Bronchus fibroblast of lung (primary cell): ENCODE data around the gene OR5AR1. TPM values are rescaled to one million over a fixed set of nuclear protein-coding genes. Genes with fewer than 3 reads are reported as not detected.

Experiments
- total RNA-seq: library from RNA; depleted of rRNA; stranded (reverse); fragments of >200 nt; gene quantifications from 2 replicates; pipeline ENCODE4 v1.2.3, GENCODE V29; 2015

The OR5AR1 gene
- total RNA-seq, result not detected in 2 replicates

DNA sequence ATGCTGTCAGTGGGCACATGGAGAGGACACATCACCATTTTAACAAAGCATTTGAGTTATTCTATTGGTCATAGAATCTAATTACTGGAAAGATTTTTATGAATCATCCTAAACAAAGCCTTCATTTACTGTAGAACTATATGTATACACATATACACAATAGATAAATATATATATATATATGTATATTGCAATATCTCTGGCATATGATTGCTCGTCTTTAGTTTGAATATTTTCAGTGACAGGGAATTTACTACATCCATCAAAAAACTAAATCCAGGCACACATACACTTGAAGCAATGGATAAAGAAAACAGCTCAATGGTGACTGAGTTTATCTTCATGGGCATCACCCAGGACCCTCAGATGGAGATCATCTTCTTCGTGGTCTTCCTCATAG, at the start of gene OR5AR1:
TSS of gene OR5AR1 (plus strand) at position 301 of the 400 bp plus-strand sequence. CDS start at position 301, 0 bp downstream.

DNA sequence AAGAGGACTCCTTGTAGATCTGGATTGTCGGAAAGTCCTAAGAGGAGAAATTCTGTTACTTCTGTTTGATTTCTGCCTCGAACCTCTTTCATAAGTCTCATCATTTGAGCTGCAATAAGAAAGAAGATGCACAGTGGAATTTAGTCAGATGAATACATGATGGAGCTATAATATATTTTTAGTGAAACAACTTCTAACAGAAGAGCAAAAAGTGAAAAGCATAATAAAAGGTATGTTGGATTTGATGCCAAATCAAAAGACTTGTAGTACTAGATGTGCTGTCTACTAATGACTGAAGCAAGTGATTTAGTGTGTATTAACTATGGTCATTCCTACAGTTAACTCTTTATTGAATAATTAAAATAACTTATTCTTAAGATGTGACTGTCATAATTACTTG, 21.1 kb upstream of the OR5AR1 start, which contains the start of gene OR5AP2:
TSS of gene OR5AP2 (minus strand) at position 101 of the 400 bp plus-strand sequence. CDS start at position 101, 0 bp downstream.

DNA sequence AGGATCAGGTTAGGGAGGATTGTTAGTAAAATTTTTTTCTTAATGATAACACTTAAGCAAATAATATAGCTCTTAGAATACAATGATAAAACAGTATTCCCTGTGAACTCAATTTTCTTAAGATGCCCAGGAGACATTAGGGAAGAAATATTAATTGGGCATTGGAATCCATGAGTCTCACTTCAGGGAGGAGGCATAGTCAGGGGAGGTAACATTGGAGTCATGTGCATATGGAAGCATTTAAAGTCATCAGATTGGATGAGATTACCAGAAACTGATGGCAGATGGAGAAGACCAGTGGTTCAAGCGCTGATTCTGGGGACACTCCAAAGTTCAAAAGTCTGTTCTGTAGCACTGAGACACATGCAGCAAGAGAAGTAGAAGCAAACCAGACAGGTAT, 35.3 kb downstream of the OR5AR1 start, which contains the start of gene OR9G1:
TSS of gene OR9G1 (plus strand) at position 301 of the 400 bp plus-strand sequence. CDS start 1,293 bp downstream, outside the sequence.

Other genes with a start within 250 kb of the OR5AR1 start
- not detected in 2 replicates for gene OR5M3, start 190.3 kb upstream of the OR5AR1 start, total RNA-seq
- not detected in 2 replicates for gene OR5M8, start 172.3 kb upstream of the OR5AR1 start, total RNA-seq
- not detected in 2 replicates for gene OR5M11, start 120.4 kb upstream of the OR5AR1 start, total RNA-seq
- gene OR5M10, start 86.0 kb upstream of the OR5AR1 start, total RNA-seq, result not detected in 2 replicates
- gene OR5M1, start 48.8 kb upstream of the OR5AR1 start, total RNA-seq, result not detected in 2 replicates
- gene OR5AP2, start 21.2 kb upstream of the OR5AR1 start, total RNA-seq, result not detected in 2 replicates
- not detected in 2 replicates for gene OR9G1, start 35.4 kb downstream of the OR5AR1 start, total RNA-seq
- gene OR9G4, start 85.0 kb downstream of the OR5AR1 start, total RNA-seq, result not detected in 2 replicates